Activated CD8-positive, alpha-beta memory T cell treated with anti-CD3 and anti-CD28 coated beads for 4 hours (primary cell): ENCODE results near the gene KLRF2.

Experiments used
- DNase-seq, 2 donors: peaks; one replicate each; pipeline ENCODE4 v3.0.0-alpha.2; 2020; ENCODE audit warnings: low read depth in 2 of 2

The KLRF2 gene

GRCh38 chr12:9936591-9936990 lies 55.3 kb downstream of the KLRF2 start:
- no peak for DNase-seq

- no peak for DNase-seq
Measured at GRCh38 chr12:9940375-9940774, 59.1 kb downstream of the KLRF2 start.

GRCh38 chr12:9941838-9942237 lies 60.5 kb downstream of the KLRF2 start:
- no peak for DNase-seq

- DNase-seq = no peak
Measured at GRCh38 chr12:9943240-9943639, 62.0 kb downstream of the KLRF2 start.

- DNase-seq = no peak
Measured at GRCh38 chr12:9944391-9944790, 63.1 kb downstream of the KLRF2 start.
